GM21723 (cell line): ENCODE data around the gene ADH4.
"Not testable (repeated sequence)": the region's sequence is repeated elsewhere in the genome, so short reads cannot be mapped to it uniquely, and the experiment has no call there.

Experiments
- ATAC-seq: cut with Tn5 transposase; IDR thresholded peaks from one replicate; pipeline ENCODE4 v1.9.1; 2021; ENCODE audit warnings: mild to moderate bottlenecking, moderate library complexity; ENCODE audit not compliant: unreplicated experiment

The ADH4 gene

DNA sequence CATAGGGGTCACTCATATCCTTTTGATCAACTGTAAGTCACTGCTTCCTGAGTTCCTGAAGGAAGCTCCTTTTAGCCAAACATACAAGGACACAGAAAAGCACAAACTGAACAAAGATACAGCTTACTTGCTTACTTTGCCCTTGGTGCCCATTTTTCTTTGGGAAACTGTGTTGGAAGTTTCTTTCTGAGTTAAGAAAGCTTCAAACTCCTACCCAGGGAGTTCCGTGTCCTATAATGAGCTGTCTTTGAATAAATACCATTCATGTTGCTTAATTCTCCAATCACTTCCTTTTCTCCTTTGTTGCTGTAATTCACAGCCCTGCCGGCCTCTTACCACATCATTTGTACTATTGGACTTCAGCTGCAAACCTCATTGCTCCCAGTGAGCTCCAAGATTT is at the start of gene ADH4:
Gene ADH4, minus strand, starts transcription at position 228 of the 400 bp plus-strand sequence. Its CDS starts 75 bp downstream, at position 153.
- no peak for ATAC-seq

DNA sequence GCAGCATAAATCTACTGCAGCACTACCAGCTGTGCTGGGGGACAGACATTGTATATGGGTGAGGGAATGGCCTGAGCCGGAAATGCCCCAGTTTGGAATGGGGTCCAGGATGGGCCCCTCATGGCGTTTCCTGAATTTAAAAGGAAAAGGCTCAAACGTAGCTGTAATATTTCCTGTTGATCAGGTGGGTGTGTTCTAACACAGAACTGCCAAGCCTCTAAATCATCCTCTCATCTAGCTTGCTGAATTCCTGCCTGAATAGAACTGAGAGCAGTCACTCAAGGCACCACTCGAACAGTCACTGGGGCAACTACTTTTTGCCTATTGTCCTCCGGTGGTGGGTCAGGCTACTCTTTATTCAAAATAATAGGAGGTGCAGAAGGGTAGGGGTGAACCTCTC is 46.2 kb upstream of the ADH4 start:
- no peak for ATAC-seq

- not testable (repeated sequence) for ATAC-seq
Observed at GRCh38 chr4:99189900-99190299, 45.8 kb upstream of the ADH4 start.

GRCh38 chr4:99186029-99186428 is 41.9 kb upstream of the ADH4 start:
- ATAC-seq, result no peak

DNA sequence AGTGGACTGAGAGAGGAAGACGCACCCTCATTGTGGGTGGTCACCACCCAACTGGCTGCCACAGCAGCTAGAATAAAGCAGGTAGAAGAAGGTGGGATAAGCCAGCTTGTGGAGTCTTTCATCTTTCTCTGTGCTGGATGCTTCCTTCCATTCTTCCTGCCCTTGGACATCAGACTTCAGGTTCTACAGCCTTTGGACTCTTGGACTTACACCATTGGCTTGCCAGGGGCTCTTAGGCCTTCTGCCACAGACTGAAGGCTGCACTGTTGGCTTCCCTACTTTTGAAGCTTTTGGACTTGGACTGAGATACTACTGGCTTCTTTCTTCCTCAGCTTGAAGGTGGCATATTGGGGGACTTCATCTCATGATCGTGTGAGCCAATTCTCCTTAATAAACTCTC is 41.5 kb upstream of the ADH4 start:
- no peak for ATAC-seq

DNA sequence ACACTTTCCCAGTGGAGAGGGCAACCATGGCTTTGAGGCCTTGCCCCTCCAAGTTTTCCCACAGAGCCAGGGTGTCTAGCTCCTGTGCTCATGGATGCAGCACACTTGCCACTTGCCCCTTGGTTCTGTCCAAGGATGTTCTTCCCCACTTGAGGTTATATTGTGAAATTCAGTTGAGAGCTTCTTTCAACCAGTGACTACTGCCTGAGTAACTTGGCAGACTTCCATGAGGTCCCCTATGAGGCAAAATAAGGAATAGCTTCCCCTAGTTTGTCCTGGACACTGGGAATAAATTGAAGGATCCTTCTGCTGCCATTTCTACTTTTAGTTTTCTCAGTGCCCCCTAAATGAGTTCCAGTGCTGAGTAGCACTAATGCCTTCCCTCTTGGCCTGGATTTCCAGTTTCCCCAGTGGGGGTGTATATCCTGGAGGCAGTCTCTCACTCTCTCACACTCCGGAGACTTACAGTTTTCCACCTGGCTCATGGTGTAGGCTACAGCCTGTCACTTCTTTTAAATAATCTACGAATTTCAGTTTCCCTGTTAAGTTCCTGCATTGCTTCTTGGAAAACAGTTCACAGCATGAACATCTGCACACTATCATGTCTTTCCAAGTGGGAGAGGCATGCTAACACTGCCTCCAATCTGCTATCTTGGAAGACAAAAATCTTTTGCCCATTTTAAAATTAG is 36.4 kb upstream of the ADH4 start:
- no peak for ATAC-seq

GRCh38 chr4:99179626-99180025 is 35.5 kb upstream of the ADH4 start:
- ATAC-seq, result no peak

DNA sequence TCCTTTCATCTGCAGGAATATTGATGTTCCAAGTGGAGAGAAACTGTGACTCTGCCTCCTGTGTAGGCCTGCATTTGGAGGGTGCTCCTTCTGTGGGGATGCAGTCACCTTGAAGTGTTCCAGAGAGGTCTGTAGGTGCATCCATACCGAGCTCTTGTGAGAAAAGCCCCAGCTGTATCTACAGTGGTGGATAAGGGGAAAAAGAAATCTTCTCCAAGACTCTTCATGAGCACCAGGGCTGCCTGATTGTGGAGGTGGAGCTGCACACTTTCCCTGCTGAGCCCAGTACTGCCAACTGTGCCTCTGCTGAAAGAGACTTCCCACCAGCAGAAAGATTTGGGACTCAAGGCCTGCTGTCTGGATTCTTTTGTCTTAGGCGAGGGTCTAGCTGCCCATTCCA is 35.1 kb upstream of the ADH4 start:
- no peak for ATAC-seq

DNA sequence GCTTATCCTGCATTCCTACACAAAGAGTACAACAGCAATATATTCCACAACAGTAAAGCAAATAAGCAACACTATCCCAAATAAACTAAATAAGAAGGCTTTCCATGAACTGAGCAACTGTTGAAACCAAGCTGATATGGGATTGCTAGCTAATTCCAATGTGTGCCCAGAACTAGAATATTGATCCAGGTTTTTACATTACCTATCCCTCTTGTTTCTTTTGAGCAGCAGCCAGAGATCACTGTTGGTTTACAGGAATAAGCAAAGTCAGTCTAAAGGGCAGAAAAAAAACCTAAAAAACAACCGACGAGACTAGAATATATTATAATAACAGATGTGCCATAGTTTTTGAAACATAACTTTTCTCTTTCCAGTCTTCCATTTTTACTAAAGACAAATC is 22.4 kb upstream of the ADH4 start:
- no peak for ATAC-seq

DNA sequence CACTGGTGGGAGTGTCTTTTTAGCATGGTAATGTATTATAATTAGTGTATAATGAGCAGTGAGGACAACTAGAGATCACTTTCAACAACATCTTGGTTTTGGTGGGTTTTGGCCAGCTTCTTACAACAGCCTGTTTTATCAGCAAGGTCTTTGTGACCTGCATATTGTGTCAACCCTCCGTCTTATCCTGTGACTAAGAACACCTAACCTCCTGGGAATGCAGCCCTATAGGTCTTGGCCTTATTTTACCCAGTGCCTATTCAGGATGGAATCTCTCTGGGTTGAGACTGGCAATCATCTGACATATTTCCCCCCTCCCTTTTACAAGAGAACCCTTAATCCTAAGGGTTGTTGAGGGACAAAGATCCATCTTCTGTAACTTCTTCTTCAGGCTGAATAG is 21.9 kb upstream of the ADH4 start:
- no peak for ATAC-seq

GRCh38 chr4:99161373-99162099 is 17.4 kb upstream of the ADH4 start:
- ATAC-seq, result no peak

GRCh38 chr4:99159699-99160098 is 15.6 kb upstream of the ADH4 start:
- no peak for ATAC-seq

GRCh38 chr4:99157478-99157935 is 13.4 kb upstream of the ADH4 start:
- ATAC-seq, result no peak

GRCh38 chr4:99156992-99157391 is 12.9 kb upstream of the ADH4 start:
- ATAC-seq, result no peak

GRCh38 chr4:99154658-99155342 is 10.7 kb upstream of the ADH4 start:
- ATAC-seq, result no peak

DNA sequence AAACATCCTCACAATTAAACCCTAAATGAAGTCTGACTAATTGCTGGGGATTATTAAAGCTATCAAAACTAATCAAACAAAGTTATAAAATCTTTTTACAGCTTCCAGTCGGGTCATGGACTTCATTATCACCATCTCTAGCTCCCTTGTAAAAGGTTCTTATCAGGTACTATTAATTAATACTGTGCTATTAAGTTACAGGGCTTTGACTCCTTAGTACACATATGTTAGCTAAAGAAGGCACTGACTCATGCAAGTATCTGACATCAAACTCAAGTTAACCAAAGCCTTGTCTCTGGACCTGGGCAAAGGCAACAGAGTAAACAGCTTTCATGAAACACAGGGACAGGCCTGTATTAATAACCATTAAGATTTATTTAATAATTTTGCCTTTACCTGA is 7.9 kb upstream of the ADH4 start:
- no peak for ATAC-seq

- no peak for ATAC-seq
Observed at GRCh38 chr4:99151452-99151851, 7.4 kb upstream of the ADH4 start.

DNA sequence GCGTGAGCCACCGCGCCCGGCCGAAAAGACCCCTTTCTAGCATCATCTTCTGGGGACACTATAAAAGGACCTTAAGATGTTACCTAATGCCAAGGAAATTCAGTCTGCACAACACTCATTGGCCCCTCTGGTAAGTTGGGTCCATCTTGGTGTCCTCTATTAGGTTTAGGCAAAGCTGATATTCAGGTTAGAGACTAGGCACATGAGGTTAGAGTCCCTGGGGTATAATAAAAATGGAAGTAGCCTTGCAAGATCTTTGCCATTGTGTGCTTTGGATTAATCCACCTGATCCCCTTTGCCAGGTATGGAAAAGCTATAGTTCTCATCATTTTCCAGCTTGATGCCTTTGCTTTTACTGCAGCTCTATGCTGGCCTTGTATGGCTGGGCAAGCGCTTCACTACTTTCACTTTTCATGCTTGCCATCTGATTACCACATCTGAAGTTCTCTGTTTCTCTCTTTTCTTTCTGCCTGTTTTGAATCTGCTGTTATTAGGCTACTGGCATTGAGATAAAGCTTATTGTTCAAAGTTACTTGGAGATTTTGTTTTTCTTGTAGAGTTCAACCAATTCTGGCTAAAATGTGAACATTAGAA is 5.4 kb upstream of the ADH4 start:
- ATAC-seq, result no peak

GRCh38 chr4:99148550-99148949 is 4.5 kb upstream of the ADH4 start:
- ATAC-seq, result no peak

DNA sequence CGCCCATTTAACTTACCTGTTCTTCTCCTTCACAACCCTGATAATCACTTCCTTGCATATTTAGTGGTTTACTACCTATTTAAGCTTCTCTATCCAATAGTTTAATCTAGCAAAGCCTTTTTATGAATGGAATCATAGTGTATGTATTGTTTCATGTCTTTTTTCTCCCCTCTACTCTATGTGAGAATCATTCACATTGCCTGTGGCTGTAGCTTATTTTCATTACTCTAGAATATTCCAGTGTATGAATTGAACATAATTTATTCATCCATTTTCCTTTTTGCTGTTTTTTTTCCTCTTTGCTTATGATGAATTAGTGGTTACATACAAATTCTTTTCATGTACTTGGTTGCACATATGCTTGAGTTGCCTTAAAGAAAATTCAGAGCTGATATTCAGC is 490 bp upstream of the ADH4 start:
- no peak for ATAC-seq

DNA sequence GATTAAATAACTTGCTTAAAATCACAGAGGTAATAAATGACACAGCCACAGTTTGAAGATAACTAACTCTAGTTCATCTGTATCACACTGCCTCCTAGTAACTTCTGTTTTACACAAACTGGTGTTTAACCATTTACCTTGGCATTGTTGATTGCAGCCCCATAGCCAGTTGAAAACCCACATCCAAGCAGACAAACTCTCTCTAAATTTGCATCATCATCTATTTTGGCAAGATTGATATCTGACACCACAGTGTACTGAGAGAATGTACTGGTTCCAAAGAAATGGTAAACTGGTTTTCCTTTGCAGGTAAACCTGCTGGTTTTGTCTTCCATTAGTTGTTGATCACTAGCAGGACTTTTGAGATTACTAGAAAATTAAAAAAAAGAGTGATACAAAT is 7.8 kb downstream of the ADH4 start:
- no peak for ATAC-seq
